Hepatocyte (in vitro differentiated cells): ENCODE results near the gene CCRL2.

ENCODE experiments used
- EZH2 ChIP-seq: fragments of 200-600 bp; sonication (generic); IDR thresholded peaks from 2 replicates; pipeline ENCODE4 v1.6.1; 2016; ENCODE audit warnings: antibody characterized with exemption, mild to moderate bottlenecking, borderline replicate concordance
- TF ChIP-seq, protein P1 (sequence below): fragments of 200-600 bp; sonication (generic); IDR thresholded peaks from 2 replicates; pipeline ENCODE4 v1.5.1; 2016; ENCODE audit warnings: antibody characterized with exemption, mild to moderate bottlenecking; ENCODE audit not compliant: poor library complexity

GRCh38 chr3:46397111-46397510 lies 9.9 kb upstream of the CCRL2 start:
- TF ChIP-seq EZH2, result no peak
- TF ChIP-seq, protein P1, sequence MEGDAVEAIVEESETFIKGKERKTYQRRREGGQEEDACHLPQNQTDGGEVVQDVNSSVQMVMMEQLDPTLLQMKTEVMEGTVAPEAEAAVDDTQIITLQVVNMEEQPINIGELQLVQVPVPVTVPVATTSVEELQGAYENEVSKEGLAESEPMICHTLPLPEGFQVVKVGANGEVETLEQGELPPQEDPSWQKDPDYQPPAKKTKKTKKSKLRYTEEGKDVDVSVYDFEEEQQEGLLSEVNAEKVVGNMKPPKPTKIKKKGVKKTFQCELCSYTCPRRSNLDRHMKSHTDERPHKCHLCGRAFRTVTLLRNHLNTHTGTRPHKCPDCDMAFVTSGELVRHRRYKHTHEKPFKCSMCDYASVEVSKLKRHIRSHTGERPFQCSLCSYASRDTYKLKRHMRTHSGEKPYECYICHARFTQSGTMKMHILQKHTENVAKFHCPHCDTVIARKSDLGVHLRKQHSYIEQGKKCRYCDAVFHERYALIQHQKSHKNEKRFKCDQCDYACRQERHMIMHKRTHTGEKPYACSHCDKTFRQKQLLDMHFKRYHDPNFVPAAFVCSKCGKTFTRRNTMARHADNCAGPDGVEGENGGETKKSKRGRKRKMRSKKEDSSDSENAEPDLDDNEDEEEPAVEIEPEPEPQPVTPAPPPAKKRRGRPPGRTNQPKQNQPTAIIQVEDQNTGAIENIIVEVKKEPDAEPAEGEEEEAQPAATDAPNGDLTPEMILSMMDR, result no peak
